H54 (cell line): Measurements from ENCODE around the gene TMEM161A.
"Not testable (repeated sequence)": the region's sequence is repeated elsewhere in the genome, so short reads cannot be mapped to it uniquely, and the experiment has no call there.

ENCODE experiments used
- DNase-seq: peaks from one replicate; pipeline ENCODE4 v3.0.0; 2011; ENCODE audit warnings: low spot score, mixed read lengths; ENCODE audit not compliant: insufficient read length
- FAIRE-seq: peaks from 3 replicates; lab custom pipeline; 2011; peaks lifted over from hg19 to GRCh38; lab: Jason Lieb, UNC
- POLR2A ChIP-seq: IDR thresholded peaks from 2 replicates; pipeline ENCODE4 v1.6.1; 2011; ENCODE audit warnings: low read depth, mild to moderate bottlenecking, low read length

TMEM161A gene

DNA sequence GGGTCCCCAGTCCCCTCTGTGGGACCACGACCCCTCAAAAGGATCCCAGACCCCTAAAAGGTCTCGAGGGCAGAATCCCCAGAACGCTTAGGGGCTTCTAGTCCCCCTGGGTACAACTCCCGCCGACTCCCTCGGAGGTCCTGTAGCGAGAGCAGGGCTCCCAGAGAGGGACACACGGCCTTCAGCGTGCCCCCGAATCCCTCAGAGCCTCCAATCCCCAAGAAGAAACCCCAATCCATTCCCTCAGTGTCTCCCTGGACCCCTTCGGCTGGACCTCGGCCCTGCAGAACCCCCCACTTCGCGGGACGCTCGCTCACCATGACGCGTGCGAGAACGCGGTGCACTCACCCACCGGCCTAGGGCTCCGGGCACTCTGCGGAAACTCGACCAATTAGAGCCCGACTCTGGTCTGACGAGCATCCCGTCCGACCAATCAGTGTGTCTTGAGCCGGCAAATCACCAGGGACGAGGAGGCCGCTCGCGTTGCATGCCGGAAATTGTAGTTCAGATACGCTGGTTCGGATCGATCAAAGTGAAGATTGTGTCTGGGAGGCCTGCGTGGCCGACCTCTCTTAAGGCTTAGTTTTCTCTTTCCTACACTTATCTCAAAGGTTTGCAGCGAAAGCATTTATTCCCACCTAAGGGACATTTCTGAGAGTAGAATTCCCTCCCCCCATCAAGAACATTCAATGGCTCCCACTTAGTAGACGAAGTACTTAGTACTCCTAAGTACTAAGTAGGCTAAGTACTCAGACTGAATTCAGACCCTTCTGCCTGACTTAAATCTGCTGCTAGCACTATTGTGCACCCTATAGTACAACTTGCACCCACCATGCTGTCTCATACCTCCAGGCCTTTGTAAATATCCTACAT lies at the start of gene TMEM161A:
Gene TMEM161A (minus strand): TSS at position 370 of the 873 bp plus-strand sequence. CDS start 50 bp downstream, at position 320.
- FAIRE-seq: peak; percentile 88
- peak; percentile 100 for DNase-seq
- TF ChIP-seq POLR2A: peak; percentile 69

GRCh38 chr19:19186742-19187141 lies 48.5 kb upstream of the TMEM161A start:
- TF ChIP-seq POLR2A: no peak
- FAIRE-seq: no peak

GRCh38 chr19:19185853-19186740 lies 47.8 kb upstream of the TMEM161A start:
- FAIRE-seq (no peak), DNase-seq (no peak)
- TF ChIP-seq POLR2A: no peak

More at GRCh38 chr19:19186742-19187141, 48.5 kb upstream of the TMEM161A start:
- DNase-seq: no peak

DNA sequence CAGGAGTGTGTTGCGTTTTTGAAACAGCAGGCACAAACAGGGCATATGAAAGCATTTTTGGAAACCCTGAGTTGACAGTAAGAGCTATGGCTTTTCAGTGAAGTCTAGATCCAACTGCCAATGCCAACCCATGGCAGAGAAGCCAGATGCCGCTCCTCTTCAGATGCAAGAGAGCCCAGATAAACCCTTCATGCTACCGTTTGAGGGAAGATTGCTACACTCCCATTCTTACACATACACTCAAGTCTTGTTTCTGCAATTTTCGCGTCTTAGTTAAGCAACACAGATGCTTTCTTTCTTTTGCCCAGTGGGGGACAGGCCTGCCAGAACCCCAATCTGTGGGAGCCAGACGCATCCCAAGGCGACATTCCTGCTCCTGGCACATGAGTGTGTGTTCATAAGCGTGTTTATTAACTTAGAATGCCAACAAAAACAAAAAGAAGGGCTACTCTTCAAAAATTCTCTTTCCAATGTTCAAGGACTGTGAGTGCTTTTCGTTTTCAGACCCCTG lies 43.3 kb upstream of the TMEM161A start:
- TF ChIP-seq POLR2A: no peak
- no peak for DNase-seq

GRCh38 chr19:19179548-19180441 lies 41.5 kb upstream of the TMEM161A start:
- no peak for FAIRE-seq
- DNase-seq: no peak
- TF ChIP-seq POLR2A: no peak

More for the DNA sequence above, 43.3 kb upstream of the TMEM161A start:
- FAIRE-seq: no peak

- no peak for DNase-seq
- no peak for TF ChIP-seq POLR2A
- FAIRE-seq: no peak
These were observed 38.7 kb upstream of the TMEM161A start for GRCh38 chr19:19176950-19177349.

DNA sequence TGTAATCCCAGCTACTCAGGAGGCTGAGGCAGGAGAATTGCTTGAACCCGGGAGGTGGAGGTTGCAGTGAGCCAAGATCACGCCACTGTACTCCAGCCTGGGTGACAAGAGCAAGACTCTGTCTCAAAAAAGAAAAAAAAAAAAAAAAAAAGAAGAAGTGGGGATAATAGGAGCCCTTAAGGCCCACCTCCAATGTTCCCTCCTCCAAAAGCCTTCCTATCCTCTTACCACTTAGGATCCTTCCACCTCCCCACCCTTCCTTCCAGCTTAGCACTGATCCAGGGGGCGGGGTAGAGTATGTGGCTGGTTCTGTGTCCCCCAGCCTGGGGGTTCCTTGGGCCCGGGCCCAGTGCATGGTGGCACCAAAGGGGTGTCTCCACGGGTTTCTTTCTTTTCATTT lies 35.0 kb upstream of the TMEM161A start:
- FAIRE-seq, DNase-seq: not testable (repeated sequence)

- no peak for FAIRE-seq
These were observed 33.7 kb upstream of the TMEM161A start for GRCh38 chr19:19171821-19172532.

GRCh38 chr19:19170873-19171672 lies 32.8 kb upstream of the TMEM161A start:
- DNase-seq (no peak), FAIRE-seq (no peak)

More at GRCh38 chr19:19171821-19172532, 33.7 kb upstream of the TMEM161A start:
- TF ChIP-seq POLR2A: no peak
- DNase-seq: no peak

GRCh38 chr19:19170053-19170872 lies 32.0 kb upstream of the TMEM161A start, which contains the start of gene MEF2B:
Gene MEF2B (minus strand): TSS chr19:19170263. CDS start chr19:19150735, 19,528 bp downstream.
- DNase-seq (no peak), FAIRE-seq (no peak)
- no peak for TF ChIP-seq POLR2A

More at GRCh38 chr19:19170873-19171672, 32.8 kb upstream of the TMEM161A start:
- TF ChIP-seq POLR2A: no peak
